Measurements from ENCODE around the gene CKAP4. TPM values are rescaled to one million over a fixed set of nuclear protein-coding genes. Genes with fewer than 3 reads are reported as not detected.

CKAP4 gene
- total RNA-seq, 2 experiments from 2014 or later: 19.0 to 19.1 TPM

DNA sequence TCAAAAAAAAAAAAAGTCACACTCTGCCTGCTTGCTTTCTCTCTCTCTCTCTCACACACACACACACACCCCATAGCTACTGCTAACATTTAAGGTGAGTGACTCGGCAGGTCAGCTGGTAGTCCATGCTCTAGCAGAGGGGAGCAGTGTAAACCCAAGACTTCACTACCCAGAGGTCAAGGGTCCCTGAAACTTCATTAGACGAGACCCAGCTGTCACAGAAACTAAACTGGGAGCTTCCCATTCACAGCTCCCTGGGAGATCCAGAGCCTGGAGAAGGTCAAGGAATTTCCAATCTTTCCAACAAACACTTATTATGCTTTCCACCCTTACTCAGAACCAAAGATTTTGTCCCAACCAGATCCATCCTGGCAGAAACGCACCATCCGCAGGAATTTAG, 33.2 kb downstream of the CKAP4 start:
- peaks cover 30% of the 10 kb centered on the region for H3K27me3 Mint-ChIP-seq (ENCODE audit: low read depth)
- H3K4me3 Mint-ChIP-seq: no peak overlapping the region
- CTCF ChIA-PET: interaction anchor here (0.6 to 1.9 kb wide), 2 partner anchors 9 to 785 kb away, joined by 3 to 7 read pairs; no protein-coding TSS in a partner anchor
- peaks cover 14% of the 10 kb centered on the region for H3K9me3 Mint-ChIP-seq
- no peaks in the 10 kb centered on the region for H3K4me1 Mint-ChIP-seq (ENCODE audit: low read depth)
- H3K27ac Mint-ChIP-seq: no peak overlapping the region
- peaks cover 3% of the 10 kb centered on the region for H3K36me3 Mint-ChIP-seq (ENCODE audit: low read depth)
- no peak for DNase-seq
- intact Hi-C loops (cut with micrococcal nuclease): no loop called here

DNA sequence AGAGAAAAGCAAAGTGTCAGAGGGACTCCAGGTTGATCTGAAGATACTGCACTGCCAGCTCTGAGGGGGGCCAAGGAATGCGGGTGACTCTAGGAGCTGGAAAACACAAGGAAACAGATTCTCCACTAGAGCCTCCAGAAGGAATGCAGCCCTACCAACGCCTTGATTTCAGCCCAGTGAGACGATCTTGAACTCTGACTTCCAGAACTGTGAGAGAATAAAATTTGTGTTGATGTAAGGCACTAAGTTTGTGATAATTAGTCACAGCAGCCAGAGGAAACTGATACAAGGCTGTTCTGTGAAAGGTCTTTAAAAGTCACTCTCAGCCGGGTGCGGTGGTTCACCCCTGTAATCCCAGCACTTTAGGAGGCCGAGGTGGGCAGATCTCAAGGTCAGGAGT, 34.2 kb downstream of the CKAP4 start:
- no peak for DNase-seq
- Mint-ChIP-seq H3K9me3 (peaks cover 10% of the 10 kb centered on the region), H3K27ac (no peak overlapping the region), H3K4me1 (ENCODE audit: low read depth) (no peaks in the 10 kb centered on the region), H3K4me3 (no peak overlapping the region), H3K36me3 (ENCODE audit: low read depth) (peaks cover 3% of the 10 kb centered on the region), H3K27me3 (ENCODE audit: low read depth) (peaks cover 26% of the 10 kb centered on the region)
- intact Hi-C loops (cut with micrococcal nuclease): no loop called here
- CTCF ChIA-PET: no interaction called here

DNA sequence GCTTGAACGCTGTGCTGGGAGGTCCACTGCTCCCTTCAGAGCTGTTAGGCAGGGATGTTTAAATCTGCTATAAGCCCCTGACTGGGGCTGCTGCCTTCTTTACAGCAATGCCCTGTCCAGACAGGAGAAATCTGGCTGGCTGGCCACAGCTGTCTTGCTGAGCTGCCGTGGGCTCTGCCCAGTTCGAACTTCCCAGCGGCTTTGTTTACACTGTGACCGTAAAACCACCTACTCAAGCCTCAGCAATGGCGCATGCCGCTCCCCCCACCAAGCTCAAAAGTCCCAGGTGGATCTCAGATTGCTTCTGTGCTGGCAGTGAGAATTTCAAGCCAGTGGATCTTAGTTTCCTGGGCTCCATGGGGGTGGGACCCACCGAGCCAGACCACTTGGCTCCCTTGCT, 35.8 kb downstream of the CKAP4 start:
- peaks cover 26% of the 10 kb centered on the region for H3K27me3 Mint-ChIP-seq (ENCODE audit: low read depth)
- no peaks in the 10 kb centered on the region for H3K36me3 Mint-ChIP-seq (ENCODE audit: low read depth)
- H3K27ac Mint-ChIP-seq: no peak overlapping the region
- H3K4me1 Mint-ChIP-seq (ENCODE audit: low read depth): no peaks in the 10 kb centered on the region
- peaks cover 4% of the 10 kb centered on the region for H3K9me3 Mint-ChIP-seq
- CTCF ChIA-PET: interaction anchor here (3.4 kb wide), 1 partner anchor 12 kb away, joined by 14 read pairs; no protein-coding TSS in a partner anchor
- no peak for DNase-seq
- intact Hi-C loops (cut with micrococcal nuclease): no loop called here
- H3K4me3 Mint-ChIP-seq: no peak overlapping the region

DNA sequence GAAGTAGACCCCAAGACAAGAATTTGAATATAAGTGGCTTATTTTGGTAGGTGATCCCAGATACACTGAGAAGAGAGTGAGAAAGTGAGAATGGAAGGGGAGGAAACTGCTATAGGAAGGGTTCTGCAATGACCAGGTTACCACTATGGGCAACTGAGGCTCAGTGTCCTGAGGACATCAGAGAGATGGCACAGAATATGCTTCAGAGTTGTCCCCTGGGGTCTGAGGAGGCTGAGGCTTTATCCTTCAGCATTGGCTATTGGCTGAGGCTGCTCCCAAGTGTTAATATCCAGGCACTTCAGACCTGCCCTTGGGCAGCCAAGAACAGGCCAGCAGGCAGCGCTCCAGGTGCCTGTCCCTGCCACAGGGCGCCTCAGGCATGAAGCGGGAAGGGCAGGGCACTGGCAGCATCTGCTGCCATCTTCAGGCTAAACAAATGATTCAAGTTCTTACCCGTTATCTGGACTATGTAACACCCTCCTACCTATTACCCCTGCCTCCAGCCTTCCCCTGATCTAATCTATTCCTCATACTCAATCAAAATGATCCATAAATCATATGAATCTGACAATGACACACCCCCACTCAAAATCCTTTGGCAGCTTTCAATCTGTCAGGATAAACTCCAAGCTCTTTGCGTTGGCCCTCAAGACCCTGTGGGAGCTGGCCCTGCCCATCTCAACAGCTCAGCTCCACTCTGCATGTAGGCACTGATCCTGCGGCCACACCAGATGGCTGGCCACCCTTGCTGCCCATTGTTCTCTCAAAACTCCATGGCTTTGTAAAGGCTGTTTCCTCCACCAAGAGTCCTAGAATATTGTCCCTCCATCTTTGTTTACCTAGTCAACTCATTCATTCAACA, 42.4 kb downstream of the CKAP4 start:
- Mint-ChIP-seq H3K27me3 (ENCODE audit: low read depth) (peaks cover 11% of the 10 kb centered on the region), H3K27ac (no peak overlapping the region), H3K4me3 (no peak overlapping the region), H3K4me1 (ENCODE audit: low read depth) (no peaks in the 10 kb centered on the region), H3K36me3 (ENCODE audit: low read depth) (no peaks in the 10 kb centered on the region), H3K9me3 (peaks cover 6% of the 10 kb centered on the region)
- intact Hi-C loops (cut with micrococcal nuclease): no loop called here
- DNase-seq: no peak
- CTCF ChIA-PET: no interaction called here

DNA sequence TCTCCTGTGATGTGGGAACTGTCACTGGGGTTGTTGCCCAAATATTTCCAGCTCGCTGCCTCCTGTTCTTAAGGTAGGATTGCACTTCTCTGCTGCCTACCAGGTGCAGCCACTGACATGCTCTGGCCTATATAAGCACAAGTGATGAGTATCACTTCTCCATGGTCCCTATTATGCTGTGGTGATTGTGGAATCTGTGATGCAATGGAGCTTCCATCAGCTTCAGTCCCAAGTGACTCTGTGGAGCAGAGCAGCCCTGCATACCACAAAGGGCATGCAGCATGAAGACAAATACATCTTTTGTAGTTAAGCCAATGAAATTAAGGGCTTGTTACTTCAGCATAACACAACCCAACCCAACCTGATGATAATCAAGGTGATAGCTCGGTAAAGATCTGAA, 43.5 kb downstream of the CKAP4 start:
- CTCF ChIA-PET: no interaction called here

DNA sequence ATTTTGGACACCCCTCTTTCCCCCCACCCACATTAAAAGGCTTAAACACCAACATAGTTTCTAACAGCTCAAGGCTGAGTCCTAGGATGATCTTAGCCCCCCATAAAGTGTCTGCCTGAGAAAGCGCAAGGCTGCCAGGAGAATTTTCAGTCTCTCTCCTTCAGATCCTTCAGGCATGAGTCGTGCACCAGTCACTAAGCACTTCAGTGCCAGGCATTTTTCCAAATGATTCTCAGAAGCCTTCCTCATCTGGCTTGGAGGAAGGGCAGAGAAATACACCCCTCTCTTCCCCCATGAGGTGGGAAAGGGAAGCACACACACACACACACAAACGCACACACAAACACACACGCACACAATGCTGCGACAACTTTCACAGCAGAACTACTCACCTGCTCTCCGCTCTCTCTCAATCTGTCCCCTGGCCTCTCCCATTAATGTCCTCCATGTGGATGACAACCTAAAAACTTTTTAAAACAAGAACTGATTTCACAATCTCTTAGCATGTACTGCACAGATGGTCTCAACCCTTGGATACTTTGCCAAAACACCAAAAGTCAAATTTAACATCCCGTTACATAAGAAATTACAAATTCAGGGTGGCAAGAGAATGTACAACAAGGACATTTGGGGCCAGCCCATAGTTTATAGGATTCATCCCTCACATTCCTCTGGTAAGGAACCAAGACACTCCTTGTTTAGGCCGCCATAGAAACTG, 49.8 kb downstream of the CKAP4 start:
- no peaks in the 10 kb centered on the region for H3K36me3 Mint-ChIP-seq (ENCODE audit: low read depth)
- no peaks in the 10 kb centered on the region for H3K9me3 Mint-ChIP-seq
- peaks cover 5% of the 10 kb centered on the region for H3K27me3 Mint-ChIP-seq (ENCODE audit: low read depth)
- no peak for DNase-seq
- H3K27ac Mint-ChIP-seq: no peak overlapping the region
- no peak overlapping the region for H3K4me3 Mint-ChIP-seq
- intact Hi-C loops (cut with micrococcal nuclease): no loop called here
- H3K4me1 Mint-ChIP-seq (ENCODE audit: low read depth): no peaks in the 10 kb centered on the region
- CTCF ChIA-PET: no interaction called here

More for the DNA sequence above, 43.5 kb downstream of the CKAP4 start:
- no peak for DNase-seq
- Mint-ChIP-seq H3K36me3 (ENCODE audit: low read depth) (no peaks in the 10 kb centered on the region), H3K9me3 (peaks cover 6% of the 10 kb centered on the region), H3K27me3 (ENCODE audit: low read depth) (peaks cover 7% of the 10 kb centered on the region), H3K4me3 (no peak overlapping the region), H3K4me1 (ENCODE audit: low read depth) (no peaks in the 10 kb centered on the region), H3K27ac (no peak overlapping the region)
- intact Hi-C loops (cut with micrococcal nuclease): no loop called here

DNA sequence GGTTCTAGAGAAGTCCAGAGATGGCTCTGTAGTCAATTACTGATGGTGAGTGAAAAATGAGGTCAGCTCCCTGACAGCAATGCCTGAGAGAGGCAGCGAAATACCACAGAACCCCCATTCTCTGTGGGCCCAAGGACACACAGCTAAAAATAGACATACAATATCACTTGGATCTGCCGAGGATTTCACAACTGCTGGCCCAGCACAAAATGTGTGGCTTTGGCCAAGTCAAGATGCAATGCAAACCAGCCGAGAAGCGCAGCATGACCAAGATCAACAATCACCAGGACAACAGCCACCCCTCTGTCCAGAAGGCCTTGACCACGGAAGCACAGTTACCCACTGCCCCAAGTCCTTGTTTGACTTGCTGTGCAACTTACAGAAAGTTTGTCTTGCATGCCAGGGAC, 52.2 kb downstream of the CKAP4 start:
- Mint-ChIP-seq H3K4me1 (ENCODE audit: low read depth) (no peaks in the 10 kb centered on the region), H3K27me3 (ENCODE audit: low read depth) (peaks cover 5% of the 10 kb centered on the region), H3K27ac (no peak overlapping the region), H3K36me3 (ENCODE audit: low read depth) (no peaks in the 10 kb centered on the region), H3K9me3 (no peaks in the 10 kb centered on the region), H3K4me3 (no peak overlapping the region)
- intact Hi-C loops (cut with micrococcal nuclease): no loop called here
- CTCF ChIA-PET: no interaction called here
- DNase-seq: no peak

DNA sequence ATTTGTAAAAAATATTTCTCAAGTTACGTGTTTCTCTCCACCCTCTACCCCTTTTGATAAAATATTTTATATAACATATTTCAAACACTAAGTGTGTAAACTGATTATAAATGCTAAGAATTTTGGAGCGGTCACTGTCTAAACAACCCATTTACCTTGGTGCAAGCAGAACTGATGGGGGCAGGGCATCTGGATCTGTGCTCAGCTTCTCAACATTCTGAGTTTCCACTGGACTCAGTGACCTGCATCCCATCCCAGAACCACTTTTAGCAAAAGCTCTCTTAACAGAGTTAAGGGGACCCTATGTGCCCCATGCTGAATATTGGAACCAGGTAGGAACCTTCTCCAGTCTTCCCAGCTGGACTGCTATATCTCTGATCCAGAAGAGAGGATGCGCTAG, 53.5 kb downstream of the CKAP4 start:
- H3K4me3 Mint-ChIP-seq: no peak overlapping the region
- H3K4me1 Mint-ChIP-seq (ENCODE audit: low read depth): no peaks in the 10 kb centered on the region
- intact Hi-C loops (cut with micrococcal nuclease): no loop called here
- DNase-seq: no peak
- no peaks in the 10 kb centered on the region for H3K36me3 Mint-ChIP-seq (ENCODE audit: low read depth)
- CTCF ChIA-PET: interaction anchor here (0.9 kb wide), 1 partner anchor 22 kb away, joined by 3 read pairs; no protein-coding TSS in a partner anchor
- H3K27me3 Mint-ChIP-seq (ENCODE audit: low read depth): peaks cover 7% of the 10 kb centered on the region
- no peak overlapping the region for H3K27ac Mint-ChIP-seq
- no peaks in the 10 kb centered on the region for H3K9me3 Mint-ChIP-seq

GRCh38 chr12:106193394-106194215, 54.2 kb downstream of the CKAP4 start:
- intact Hi-C loops (cut with micrococcal nuclease): no loop called here
- no peaks in the 10 kb centered on the region for H3K36me3 Mint-ChIP-seq (ENCODE audit: low read depth)

DNA sequence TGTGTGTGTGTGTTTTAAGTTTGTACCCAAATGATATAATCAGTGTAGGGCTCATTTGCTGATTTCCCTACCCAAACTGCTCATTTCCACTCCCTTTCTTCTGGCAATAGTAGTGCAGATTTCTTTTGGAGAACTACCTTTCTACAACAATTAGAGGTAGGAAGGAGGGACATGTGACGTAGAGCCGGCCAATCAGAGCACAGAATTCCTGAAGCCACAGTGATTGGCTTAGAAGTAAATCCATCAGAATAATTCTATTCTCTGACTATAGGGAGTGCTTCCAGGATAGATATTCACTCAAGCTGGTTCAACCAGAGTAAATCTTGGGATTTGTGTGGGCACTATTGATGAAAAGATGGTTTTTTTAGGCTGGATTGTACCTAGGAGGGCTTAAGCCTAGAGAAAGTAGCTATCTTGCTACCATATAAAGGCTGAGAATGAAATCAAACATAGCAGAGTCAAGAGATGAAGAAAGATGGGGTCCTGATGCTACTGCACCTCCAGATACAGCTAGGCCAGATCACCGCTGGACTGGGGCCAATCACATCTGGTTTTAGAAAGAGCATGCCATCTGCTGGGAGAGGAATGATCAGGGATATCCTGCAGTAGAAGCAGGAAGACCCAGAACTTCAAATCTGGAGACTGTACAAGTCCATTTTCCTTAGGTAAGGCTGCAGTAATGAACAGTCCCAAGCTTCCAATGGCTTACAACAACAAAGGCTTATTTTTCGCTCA, 55.0 kb downstream of the CKAP4 start:
- Mint-ChIP-seq H3K9me3 (no peaks in the 10 kb centered on the region), H3K4me3 (no peak overlapping the region)
- CTCF ChIA-PET: no interaction called here

More at GRCh38 chr12:106193394-106194215, 54.2 kb downstream of the CKAP4 start:
- no peak for DNase-seq
- CTCF ChIA-PET: no interaction called here
- H3K9me3 Mint-ChIP-seq: no peaks in the 10 kb centered on the region
- H3K27me3 Mint-ChIP-seq (ENCODE audit: low read depth): peaks cover 8% of the 10 kb centered on the region
- no peak overlapping the region for H3K27ac Mint-ChIP-seq
- no peaks in the 10 kb centered on the region for H3K4me1 Mint-ChIP-seq (ENCODE audit: low read depth)
- H3K4me3 Mint-ChIP-seq: no peak overlapping the region

DNA sequence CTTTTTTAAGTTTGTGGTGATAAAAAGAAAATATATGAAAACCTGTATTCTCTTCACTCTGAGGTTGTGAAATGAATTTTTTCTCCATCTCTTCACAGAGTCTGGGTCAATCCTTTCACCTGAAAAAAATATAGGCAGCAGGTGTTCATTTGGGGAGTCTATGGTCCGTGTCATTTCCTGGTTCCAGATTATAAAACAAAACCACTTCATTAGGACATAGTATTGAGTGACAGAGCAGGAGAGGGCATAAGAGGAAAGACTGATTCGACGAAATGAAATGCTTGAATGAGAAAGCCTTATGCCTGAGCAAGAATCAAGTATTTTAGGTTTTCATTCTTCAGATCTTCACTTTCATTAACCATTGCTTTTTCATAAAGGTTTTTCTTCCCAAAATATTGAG, 57.2 kb downstream of the CKAP4 start:
- no peak overlapping the region for H3K27ac Mint-ChIP-seq
- intact Hi-C loops (cut with micrococcal nuclease): no loop called here
- no peaks in the 10 kb centered on the region for H3K36me3 Mint-ChIP-seq (ENCODE audit: low read depth)
- no peaks in the 10 kb centered on the region for H3K4me1 Mint-ChIP-seq (ENCODE audit: low read depth)
- H3K9me3 Mint-ChIP-seq: no peaks in the 10 kb centered on the region
- DNase-seq: no peak
- no peak overlapping the region for H3K4me3 Mint-ChIP-seq
- peaks cover 13% of the 10 kb centered on the region for H3K27me3 Mint-ChIP-seq (ENCODE audit: low read depth)
- CTCF ChIA-PET: no interaction called here

More for the DNA sequence above, 55.0 kb downstream of the CKAP4 start:
- H3K4me1 Mint-ChIP-seq (ENCODE audit: low read depth): no peaks in the 10 kb centered on the region
- no peaks in the 10 kb centered on the region for H3K36me3 Mint-ChIP-seq (ENCODE audit: low read depth)
- peaks cover 7% of the 10 kb centered on the region for H3K27me3 Mint-ChIP-seq (ENCODE audit: low read depth)
- no peak overlapping the region for H3K27ac Mint-ChIP-seq
- DNase-seq: no peak
- intact Hi-C loops (cut with micrococcal nuclease): no loop called here

DNA sequence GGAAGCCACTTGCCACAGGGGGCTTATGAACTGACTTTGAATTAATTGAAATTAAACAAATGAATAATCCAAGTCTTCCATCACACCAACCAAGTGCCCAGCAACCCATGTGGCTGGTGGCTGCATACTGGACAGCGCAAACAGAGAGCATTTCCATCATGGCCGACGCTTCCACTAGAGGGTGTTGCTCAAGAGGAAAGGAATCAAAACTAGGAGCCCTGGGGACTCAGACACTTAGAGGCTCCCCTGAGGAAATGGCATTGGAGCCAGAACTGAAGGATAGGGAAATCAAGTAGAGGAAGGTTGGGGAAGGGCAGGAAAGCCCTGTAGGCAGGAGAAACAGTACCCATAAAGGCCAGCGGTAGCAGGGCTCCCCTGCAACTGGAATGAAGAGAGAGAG, 58.5 kb downstream of the CKAP4 start:
- no peaks in the 10 kb centered on the region for H3K36me3 Mint-ChIP-seq (ENCODE audit: low read depth)
- H3K27me3 Mint-ChIP-seq (ENCODE audit: low read depth): peaks cover 12% of the 10 kb centered on the region
- intact Hi-C loops (cut with micrococcal nuclease): no loop called here
- no peaks in the 10 kb centered on the region for H3K4me1 Mint-ChIP-seq (ENCODE audit: low read depth)
- no peaks in the 10 kb centered on the region for H3K9me3 Mint-ChIP-seq
- H3K4me3 Mint-ChIP-seq: no peak overlapping the region
- DNase-seq: no peak
- H3K27ac Mint-ChIP-seq: no peak overlapping the region
- CTCF ChIA-PET: no interaction called here

Data from activated naive CD4-positive, alpha-beta T cell treated with anti-CD3 and anti-CD28 coated beads for 36 hours (primary cell).